AG04450 (cell line): Measurements from ENCODE around the gene SKAP1. TPM values are rescaled to one million over a fixed set of nuclear protein-coding genes. Genes with fewer than 3 reads are reported as not detected.

Experiments
- CTCF ChIA-PET: fragments of 300-600, 350-600 bp; formaldehyde crosslinking; extraction: SDS; loops from one replicate; lab custom pipeline; 2022; ENCODE audit warnings: antibody characterized with exemption, inconsistent platforms; lab: Charles Lee
- POLR2A ChIA-PET: fragments of 350-600 bp; formaldehyde crosslinking; extraction: SDS; loops from one replicate; lab custom pipeline; 2021; ENCODE audit warnings: antibody characterized with exemption, inconsistent platforms; lab: Yijun Ruan, JAX
- DNase-seq: peaks from one replicate; pipeline ENCODE4 v3.0.0-alpha.2; 2011; ENCODE audit warnings: low read depth, low spot score
- H3K27ac ChIP-seq: one replicate; pipeline ENCODE4 v1.5.1; 2012; ENCODE audit warnings: low read depth, low read length, control low read depth
- H3K27me3 ChIP-seq: one replicate; pipeline ENCODE4 v1.6.0; 2012; ENCODE audit warnings: low read length; ENCODE audit not compliant: control insufficient read depth, insufficient read depth
- H3K4me3 ChIP-seq: 2 replicates; pipeline ENCODE4 v1.5.1; 2011; ENCODE audit warnings: mild to moderate bottlenecking, low read depth, low read length, control low read depth
- H3K9me3 ChIP-seq: 2 replicates; pipeline ENCODE4 v1.5.1; 2012; ENCODE audit warnings: low read length; ENCODE audit not compliant: control insufficient read depth, insufficient read depth
- polyA plus RNA-seq: library from polyadenylated mRNA; depleted of rRNA; stranded (reverse); fragments of >200 nt; gene quantifications from 2 replicates; pipeline ENCODE4 v1.2.3, GENCODE V29; 2011
- TF ChIP-seq, protein P1 (sequence below): IDR thresholded peaks from 2 replicates; pipeline ENCODE4 v1.5.1; 2011; ENCODE audit warnings: low read depth, low read length, control low read depth, inconsistent platforms

Gene SKAP1
- polyA plus RNA-seq, 1 experiment: not detected

DNA sequence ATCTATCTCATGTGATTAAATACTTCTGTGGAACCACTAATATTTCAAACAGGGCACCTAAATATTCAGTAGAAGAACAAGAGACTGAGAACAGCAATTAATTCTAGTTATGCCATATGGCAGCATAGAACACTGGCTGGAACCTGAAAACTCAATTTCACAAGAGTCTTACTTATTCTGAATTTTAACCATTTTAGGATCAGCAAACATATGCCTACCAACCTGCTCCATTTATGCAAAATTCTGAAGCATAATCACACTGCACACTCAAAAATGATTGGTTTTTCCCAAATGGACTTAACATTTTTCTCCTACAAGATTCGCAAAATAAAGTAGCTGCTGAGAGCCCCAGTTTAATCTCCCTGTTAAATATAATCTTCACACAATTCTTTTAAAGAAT is 43.2 kb downstream of the SKAP1 start:
- H3K9me3 ChIP-seq: no peaks in the 10 kb centered on the region
- H3K27ac ChIP-seq: no peak overlapping the region
- ChIA-PET CTCF (interaction anchor here (0.6 to 1.1 kb wide), 2 partner anchors 137 to 249 kb away, joined by 3 read pairs; no protein-coding TSS in a partner anchor), POLR2A (no interaction called here)
- no peak overlapping the region for H3K4me3 ChIP-seq
- TF ChIP-seq, protein P1, sequence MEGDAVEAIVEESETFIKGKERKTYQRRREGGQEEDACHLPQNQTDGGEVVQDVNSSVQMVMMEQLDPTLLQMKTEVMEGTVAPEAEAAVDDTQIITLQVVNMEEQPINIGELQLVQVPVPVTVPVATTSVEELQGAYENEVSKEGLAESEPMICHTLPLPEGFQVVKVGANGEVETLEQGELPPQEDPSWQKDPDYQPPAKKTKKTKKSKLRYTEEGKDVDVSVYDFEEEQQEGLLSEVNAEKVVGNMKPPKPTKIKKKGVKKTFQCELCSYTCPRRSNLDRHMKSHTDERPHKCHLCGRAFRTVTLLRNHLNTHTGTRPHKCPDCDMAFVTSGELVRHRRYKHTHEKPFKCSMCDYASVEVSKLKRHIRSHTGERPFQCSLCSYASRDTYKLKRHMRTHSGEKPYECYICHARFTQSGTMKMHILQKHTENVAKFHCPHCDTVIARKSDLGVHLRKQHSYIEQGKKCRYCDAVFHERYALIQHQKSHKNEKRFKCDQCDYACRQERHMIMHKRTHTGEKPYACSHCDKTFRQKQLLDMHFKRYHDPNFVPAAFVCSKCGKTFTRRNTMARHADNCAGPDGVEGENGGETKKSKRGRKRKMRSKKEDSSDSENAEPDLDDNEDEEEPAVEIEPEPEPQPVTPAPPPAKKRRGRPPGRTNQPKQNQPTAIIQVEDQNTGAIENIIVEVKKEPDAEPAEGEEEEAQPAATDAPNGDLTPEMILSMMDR: no peak
- DNase-seq: no peak
- H3K27me3 ChIP-seq: peaks cover 48% of the 10 kb centered on the region

DNA sequence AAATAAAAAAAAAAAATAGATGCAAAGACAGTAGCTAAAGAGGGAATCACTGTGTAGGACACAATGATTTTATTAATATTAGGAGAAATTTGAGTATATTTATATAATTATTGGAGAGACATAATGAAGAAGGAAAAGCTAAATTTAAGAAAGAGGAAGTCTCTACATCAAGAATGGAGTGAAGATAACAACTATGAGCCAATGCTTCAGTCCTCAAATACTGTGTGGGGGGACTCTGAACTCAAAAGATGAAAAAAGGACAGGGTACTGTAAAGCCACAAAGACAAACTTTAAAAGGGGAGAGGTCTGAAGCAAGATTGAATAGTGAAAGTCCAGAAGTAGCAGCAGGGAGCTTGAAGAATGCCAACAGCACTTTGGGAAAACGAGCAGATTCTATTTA is 44.7 kb downstream of the SKAP1 start:
- DNase-seq: no peak
- POLR2A ChIA-PET: interaction anchor here (0.6 kb wide), 1 partner anchor 236 kb away, joined by 3 read pairs; no protein-coding TSS in a partner anchor
- CTCF ChIA-PET: no interaction called here
- no peaks in the 10 kb centered on the region for H3K9me3 ChIP-seq
- H3K27ac ChIP-seq: no peak overlapping the region
- TF ChIP-seq, protein P1: no peak
- H3K4me3 ChIP-seq: no peak overlapping the region
- H3K27me3 ChIP-seq: peaks cover 52% of the 10 kb centered on the region

DNA sequence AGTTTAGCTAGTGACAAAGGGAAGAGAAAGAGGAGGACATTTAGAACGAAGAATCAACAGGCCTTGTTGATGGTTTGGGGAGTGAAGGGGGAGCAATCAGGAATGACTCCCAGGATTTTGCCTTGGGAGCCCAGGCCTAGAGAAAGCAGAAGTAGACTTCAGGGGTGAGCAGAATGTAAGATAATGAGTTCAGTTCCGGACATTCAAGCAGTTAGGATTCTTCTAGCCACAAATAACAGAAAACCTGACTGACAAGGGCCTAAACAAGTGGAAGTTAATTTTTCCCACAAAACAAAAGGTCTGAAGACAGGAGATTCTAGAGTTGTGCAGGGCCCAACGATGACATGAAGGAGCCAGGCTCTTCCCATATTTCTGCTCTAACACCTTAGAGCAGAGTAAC is 45.9 kb downstream of the SKAP1 start:
- ChIA-PET CTCF (interaction anchor here (0.7 kb wide), 1 partner anchor 200 kb away, joined by 9 read pairs; no protein-coding TSS in a partner anchor), POLR2A (no interaction called here)
- H3K27ac ChIP-seq: no peak overlapping the region
- TF ChIP-seq, protein P1: no peak
- DNase-seq: no peak
- H3K9me3 ChIP-seq: no peaks in the 10 kb centered on the region
- H3K4me3 ChIP-seq: no peak overlapping the region
- H3K27me3 ChIP-seq: peaks cover 49% of the 10 kb centered on the region

DNA sequence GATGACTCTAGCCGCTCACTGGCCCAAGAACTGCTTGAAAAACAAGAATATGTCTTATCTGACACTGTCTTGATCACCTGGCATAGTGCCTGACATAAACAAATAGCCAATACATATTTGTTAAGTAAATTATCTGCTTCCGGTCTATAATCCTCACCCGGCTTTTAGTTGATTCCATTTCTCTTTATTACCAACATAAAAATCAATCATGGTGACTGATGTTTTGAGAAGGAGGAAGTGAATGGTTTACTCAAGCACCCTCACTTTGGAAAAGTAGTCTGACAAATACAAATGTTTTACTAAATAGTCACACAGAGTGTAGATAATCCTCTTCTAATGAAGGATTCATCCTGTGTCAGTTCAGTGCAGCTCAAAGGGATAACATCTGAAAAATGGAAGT is 47.0 kb downstream of the SKAP1 start:
- ChIA-PET CTCF (no interaction called here), POLR2A (no interaction called here)
- no peaks in the 10 kb centered on the region for H3K9me3 ChIP-seq
- DNase-seq: no peak
- TF ChIP-seq, protein P1: no peak
- peaks cover 54% of the 10 kb centered on the region for H3K27me3 ChIP-seq
- no peak overlapping the region for H3K4me3 ChIP-seq
- H3K27ac ChIP-seq: no peak overlapping the region

DNA sequence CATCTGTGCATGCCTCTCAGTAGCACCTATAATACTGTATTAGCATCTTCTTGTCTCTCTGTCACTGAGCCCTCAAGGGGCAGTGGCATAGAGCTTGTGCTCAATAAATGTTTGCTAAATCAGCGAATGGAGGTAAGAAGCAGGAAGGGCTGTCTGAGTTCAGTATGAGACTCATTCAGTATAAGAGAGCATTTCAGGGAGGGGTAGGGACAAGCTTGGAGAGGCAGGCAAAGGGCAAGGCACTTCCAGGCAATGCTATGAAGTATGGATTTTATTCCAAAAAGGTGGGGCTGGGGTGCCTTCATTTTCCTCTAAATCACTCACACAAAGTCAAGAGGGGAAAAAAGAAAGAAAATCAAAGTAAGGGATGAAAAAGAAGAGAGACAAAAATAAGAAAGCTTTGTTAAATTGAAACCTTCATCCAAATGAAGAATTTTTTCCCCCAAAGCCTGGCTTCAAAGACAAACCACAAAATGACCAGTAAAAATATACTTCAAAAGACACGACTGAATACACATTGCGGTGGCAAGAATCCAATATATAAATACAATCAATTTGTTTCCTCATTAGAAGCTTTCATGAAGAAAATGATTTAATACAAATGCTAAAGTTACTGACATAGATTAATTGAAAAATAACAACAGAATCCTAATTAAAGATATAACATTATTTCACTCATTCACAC is 51.2 kb downstream of the SKAP1 start:
- Histone ChIP-seq H3K4me3 (no peak overlapping the region), H3K27me3 (peaks cover 31% of the 10 kb centered on the region), H3K27ac (no peak overlapping the region), H3K9me3 (no peaks in the 10 kb centered on the region)
- no peak for DNase-seq
- POLR2A ChIA-PET: no interaction called here
- TF ChIP-seq, protein P1: no peak
- CTCF ChIA-PET: interaction anchor here (0.6 to 1.5 kb wide), 2 partner anchors 27 to 220 kb away, joined by 3 to 4 read pairs; no protein-coding TSS in a partner anchor
